ENCODE measurements around the gene NF1. TPM values are rescaled to one million over a fixed set of nuclear protein-coding genes. Genes with fewer than 3 reads are reported as not detected.

The NF1 gene
- total and polyA plus RNA-seq, 2 donors (not counting 1 experiment from before 2014, with no cell fraction given): 10.8 to 27.7 TPM

DNA sequence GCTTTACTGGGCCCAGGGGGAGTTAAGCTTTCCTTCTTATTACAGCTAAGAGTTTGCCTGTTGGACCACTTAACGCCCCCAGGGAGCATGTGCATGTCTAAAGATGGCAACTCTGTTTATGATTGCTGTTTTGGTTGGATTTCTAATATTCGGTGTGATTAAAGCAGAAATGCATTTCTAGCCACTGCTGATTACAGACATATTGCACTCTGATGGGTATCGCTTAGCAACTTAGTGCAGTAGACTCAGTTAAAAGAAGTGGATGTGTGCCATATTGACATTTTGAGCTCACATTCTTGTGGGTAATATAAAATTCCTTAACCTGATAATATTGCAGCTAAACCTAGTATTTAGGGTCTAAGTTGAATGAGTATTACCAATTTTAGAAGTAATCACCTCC is 4.2 kb downstream of the NF1 start:
- DNase-seq (no peak), ATAC-seq (ENCODE audit: low read depth) (no peak)
- Mint-ChIP-seq H3K27me3 (no peaks in the 10 kb centered on the region), H3K9me3 (ENCODE audit: insufficient read depth) (no peaks in the 10 kb centered on the region), H3K4me3 (no peak overlapping the region), H3K4me1 (peaks cover 11% of the 10 kb centered on the region), H3K27ac (no peak overlapping the region)
- POLR2A ChIA-PET: interaction anchor here (0.6 to 0.7 kb wide), 3 partner anchors 119 to 905 kb away, joined by 3 to 7 read pairs (median 4); no protein-coding TSS in a partner anchor
- Histone ChIP-seq H3K4me3 (ENCODE audit: control extremely low read depth in 1 of 5, extremely low read depth in 1 of 5, insufficient read depth in 1 of 5, low read depth in 2 of 5, low read length in 4 of 5) (no peak overlapping the region), H3K4me1 (ENCODE audit: control insufficient read depth in 2 of 2, insufficient read depth in 2 of 2, low read length in 2 of 2) (peaks cover 5 to 14% of the 10 kb centered on the region in 2 donors), H3K9me3 (ENCODE audit: control extremely low read depth in 1 of 3, control insufficient read depth in 2 of 3, insufficient read depth in 1 of 3, low read length in 2 of 3) (no peaks in the 10 kb centered on the region), H3K4me2 (replicated peaks; ENCODE audit: low read depth, low read length, poor library complexity, severe bottlenecking) (no peak overlapping the region), H3K36me3 (replicated peaks in 1 of 2; ENCODE audit: control extremely low read depth in 1 of 2, control insufficient read depth in 1 of 2, extremely low read depth in 1 of 2, insufficient read depth in 2 of 2, low read length in 1 of 2) (no peaks in the 10 kb centered on the region), H3K27me3 (replicated peaks in 1 of 4; ENCODE audit: control extremely low read depth in 1 of 4, control insufficient read depth in 3 of 4, insufficient read depth in 4 of 4, low read length in 3 of 4) (no peaks in the 10 kb centered on the region), H4K20me1 (ENCODE audit: control insufficient read depth, insufficient read depth, low read length, poor library complexity, severe bottlenecking) (no peaks in the 10 kb centered on the region), H3K9ac (ENCODE audit: low read length) (no peak overlapping the region), H2AFZ (ENCODE audit: insufficient read depth, low read depth, low read length, poor library complexity, severe bottlenecking) (no peak overlapping the region), H3K79me2 (ENCODE audit: control insufficient read depth, insufficient read depth, low read length) (peaks cover 6% of the 10 kb centered on the region), H3K27ac (ENCODE audit: low read length in 2 of 2) (no peak overlapping the region)
- intact Hi-C loops (cut with micrococcal nuclease): loop anchor here (10.0 kb wide), 3 partner anchors 134 to 276 kb away; partner anchors contain the start of gene EVI2B
- TF ChIP-seq EZH2 (IDR thresholded peaks at IDR 0.05; ENCODE audit: borderline replicate concordance, insufficient read depth, low read depth, low read length, poor library complexity, severe bottlenecking): no peak
- TF ChIP-seq, protein P1, sequence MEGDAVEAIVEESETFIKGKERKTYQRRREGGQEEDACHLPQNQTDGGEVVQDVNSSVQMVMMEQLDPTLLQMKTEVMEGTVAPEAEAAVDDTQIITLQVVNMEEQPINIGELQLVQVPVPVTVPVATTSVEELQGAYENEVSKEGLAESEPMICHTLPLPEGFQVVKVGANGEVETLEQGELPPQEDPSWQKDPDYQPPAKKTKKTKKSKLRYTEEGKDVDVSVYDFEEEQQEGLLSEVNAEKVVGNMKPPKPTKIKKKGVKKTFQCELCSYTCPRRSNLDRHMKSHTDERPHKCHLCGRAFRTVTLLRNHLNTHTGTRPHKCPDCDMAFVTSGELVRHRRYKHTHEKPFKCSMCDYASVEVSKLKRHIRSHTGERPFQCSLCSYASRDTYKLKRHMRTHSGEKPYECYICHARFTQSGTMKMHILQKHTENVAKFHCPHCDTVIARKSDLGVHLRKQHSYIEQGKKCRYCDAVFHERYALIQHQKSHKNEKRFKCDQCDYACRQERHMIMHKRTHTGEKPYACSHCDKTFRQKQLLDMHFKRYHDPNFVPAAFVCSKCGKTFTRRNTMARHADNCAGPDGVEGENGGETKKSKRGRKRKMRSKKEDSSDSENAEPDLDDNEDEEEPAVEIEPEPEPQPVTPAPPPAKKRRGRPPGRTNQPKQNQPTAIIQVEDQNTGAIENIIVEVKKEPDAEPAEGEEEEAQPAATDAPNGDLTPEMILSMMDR (IDR thresholded peaks at IDR 0.05): no peak
- WGBS (ENCODE audit: insufficient coverage): 86% methylated on average over 1 of the region's 3 CpGs
- CTCF ChIA-PET: interaction anchor here (1.2 kb wide), 1 partner anchor 9 kb away, joined by 4 read pairs; no protein-coding TSS in a partner anchor

DNA sequence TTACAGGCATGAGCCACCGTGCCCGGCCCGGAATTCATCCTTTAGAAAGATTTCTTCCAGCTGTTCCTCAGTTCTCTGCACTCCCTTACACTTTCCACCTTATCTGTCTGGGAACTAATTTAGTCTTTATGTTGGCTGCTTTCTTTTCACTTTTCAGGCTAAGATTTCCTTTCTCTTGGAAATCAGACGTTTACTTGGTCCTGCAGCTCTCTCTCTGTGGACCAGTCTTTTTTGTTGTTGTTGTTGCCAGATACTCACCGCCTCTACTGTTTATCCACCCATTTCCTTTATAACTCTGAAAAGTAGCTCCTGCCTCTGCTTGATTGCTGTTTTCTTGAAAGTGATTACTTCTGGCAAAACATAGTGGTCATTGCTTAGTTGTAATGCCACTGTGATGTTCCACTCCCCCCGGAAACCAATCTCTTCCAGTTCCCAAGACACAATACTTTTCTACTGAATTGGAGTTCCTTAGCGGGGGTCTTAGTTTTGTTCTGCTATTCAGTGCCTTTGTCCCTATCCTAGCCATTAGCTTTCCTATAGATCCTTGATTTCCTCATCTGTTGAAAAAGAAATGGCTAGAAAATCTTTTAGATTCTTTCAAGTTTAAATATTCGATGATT is 6.2 kb downstream of the NF1 start:
- H3K4me2 ChIP-seq (replicated peaks; ENCODE audit: low read depth, low read length, poor library complexity, severe bottlenecking): no peak overlapping the region
- 100% methylated on average over 4 of the region's 8 CpGs for WGBS (ENCODE audit: insufficient coverage)
- TF ChIP-seq EZH2 (IDR thresholded peaks at IDR 0.05; ENCODE audit: borderline replicate concordance, insufficient read depth, low read depth, low read length, poor library complexity, severe bottlenecking): no peak
- TF ChIP-seq, protein P1 (IDR thresholded peaks at IDR 0.05): no peak
- H3K4me1 ChIP-seq (ENCODE audit: control insufficient read depth in 2 of 2, insufficient read depth in 2 of 2, low read length in 2 of 2): peaks cover 2 to 3% of the 10 kb centered on the region in 2 donors
- intact Hi-C loops (cut with micrococcal nuclease): no loop called here
- ATAC-seq (ENCODE audit: low read depth) (no peak), DNase-seq (no peak)
- H3K79me2 ChIP-seq (ENCODE audit: control insufficient read depth, insufficient read depth, low read length): peaks cover 12% of the 10 kb centered on the region
- ChIA-PET POLR2A (no interaction called here), CTCF (no interaction called here)
- no peaks in the 10 kb centered on the region for H3K27me3 Mint-ChIP-seq
- H3K4me3 Mint-ChIP-seq: no peak overlapping the region
- no peaks in the 10 kb centered on the region for H3K9me3 Mint-ChIP-seq (ENCODE audit: insufficient read depth)
- no peak overlapping the region for H3K4me3 ChIP-seq (ENCODE audit: control extremely low read depth in 1 of 5, extremely low read depth in 1 of 5, insufficient read depth in 1 of 5, low read depth in 2 of 5, low read length in 4 of 5)
- H2AFZ ChIP-seq (ENCODE audit: insufficient read depth, low read depth, low read length, poor library complexity, severe bottlenecking): no peak overlapping the region
- H3K9ac ChIP-seq (ENCODE audit: low read length): no peak overlapping the region
- no peak overlapping the region for H3K27ac Mint-ChIP-seq
- peaks cover 7% of the 10 kb centered on the region for H3K4me1 Mint-ChIP-seq
- H3K36me3 ChIP-seq (replicated peaks in 1 of 2; ENCODE audit: control extremely low read depth in 1 of 2, control insufficient read depth in 1 of 2, extremely low read depth in 1 of 2, insufficient read depth in 2 of 2, low read length in 1 of 2): no peaks in the 10 kb centered on the region
- H4K20me1 ChIP-seq (ENCODE audit: control insufficient read depth, insufficient read depth, low read length, poor library complexity, severe bottlenecking): no peaks in the 10 kb centered on the region
- H3K9me3 ChIP-seq (ENCODE audit: control extremely low read depth in 1 of 3, control insufficient read depth in 2 of 3, insufficient read depth in 1 of 3, low read length in 2 of 3): no peaks in the 10 kb centered on the region
- no peak overlapping the region for H3K27ac ChIP-seq (ENCODE audit: low read length in 2 of 2)
- no peaks in the 10 kb centered on the region for H3K27me3 ChIP-seq (replicated peaks in 1 of 4; ENCODE audit: control extremely low read depth in 1 of 4, control insufficient read depth in 3 of 4, insufficient read depth in 4 of 4, low read length in 3 of 4)
